Ascending aorta (tissue), 2 donors: ENCODE results near the gene ISY1. TPM values are rescaled to one million over a fixed set of nuclear protein-coding genes. Genes with fewer than 3 reads are reported as not detected.
A peak's percentile ranks its signal among the peaks of the same experiment; 100 is the strongest.
"Not testable (repeated sequence)": the region's sequence is repeated elsewhere in the genome, so short reads cannot be mapped to it uniquely, and the experiment has no call there.

Experiments
- DNase-seq, 2 donors: peaks; one replicate each; pipeline ENCODE4 v3.0.0-alpha.2; 2019; ENCODE audit warnings: low spot score in 2 of 2
- H3K27ac ChIP-seq, 2 donors: fragments of 200-600 bp; sonication (generic); one replicate each; pipeline ENCODE4 v1.5.1; 2016 to 2017; ENCODE audit warnings: mild to moderate bottlenecking in 1 of 2
- H3K27me3 ChIP-seq: fragments of 200-600 bp; sonication (generic); one replicate; pipeline ENCODE4 v1.5.1; 2017
- H3K36me3 ChIP-seq, 2 donors: fragments of 200-600 bp; sonication (generic); one replicate each; pipeline ENCODE4 v1.5.1; 2016
- H3K4me1 ChIP-seq, 2 donors: fragments of 200-600 bp; sonication (generic); one replicate each; pipeline ENCODE4 v1.5.1; 2016 to 2017; ENCODE audit warnings: mild to moderate bottlenecking in 1 of 2
- H3K4me3 ChIP-seq, 2 donors: fragments of 200-600 bp; sonication (generic); one replicate each; pipeline ENCODE4 v1.5.1; 2016 to 2017; ENCODE audit warnings: mild to moderate bottlenecking in 1 of 2
- H3K9me3 ChIP-seq, 2 donors: fragments of 200-600 bp; sonication (generic); one replicate each; pipeline ENCODE4 v1.5.1; 2016
- intact Hi-C: fragments of 100-400 bp; cut with DNase I; formaldehyde crosslinking; loops from one replicate; pipeline ENCODE4 v1.15.1; 2023
- total RNA-seq: library from RNA; depleted of rRNA; stranded (reverse); fragments of >200 nt; gene quantifications from one replicate; pipeline ENCODE4 v1.1.0, GENCODE V29; 2016
- TF ChIP-seq, protein P1 (sequence below), 3 experiments: fragments of 200-600 bp in 2 of 3; fragments of 450-650 bp in 1 of 3; sonication (generic) in 2 of 3; IDR thresholded peaks; one replicate each; pipeline ENCODE4 v1.5.1; 2016 to 2019; ENCODE audit warnings: antibody characterized with exemption in 3 of 3, mild to moderate bottlenecking in 1 of 3, moderate library complexity in 1 of 3

Gene ISY1
- total RNA-seq, 1 donor from 2014 or later = 22.5 TPM

DNA sequence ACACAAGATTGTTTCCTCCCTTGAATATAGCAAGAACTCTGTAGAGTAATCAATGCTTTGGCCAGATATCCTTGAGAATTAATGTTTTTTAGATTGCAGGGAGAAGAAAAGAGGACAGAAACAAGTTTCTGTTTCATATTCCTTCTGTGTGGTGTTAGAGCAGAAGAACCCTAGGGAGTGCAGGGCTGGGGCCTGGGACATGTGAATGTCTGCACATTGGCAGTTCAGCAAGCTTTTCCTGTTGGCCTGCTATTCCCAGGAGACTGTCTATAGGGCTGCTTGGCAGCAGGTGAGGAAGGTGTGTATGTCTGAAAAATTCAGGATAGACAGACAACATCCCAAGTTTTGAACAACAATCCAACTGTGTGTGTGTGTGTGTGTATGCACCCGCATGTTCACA lies 36.5 kb upstream of the ISY1 start:
- DNase-seq = no peak
- TF ChIP-seq, protein P1, sequence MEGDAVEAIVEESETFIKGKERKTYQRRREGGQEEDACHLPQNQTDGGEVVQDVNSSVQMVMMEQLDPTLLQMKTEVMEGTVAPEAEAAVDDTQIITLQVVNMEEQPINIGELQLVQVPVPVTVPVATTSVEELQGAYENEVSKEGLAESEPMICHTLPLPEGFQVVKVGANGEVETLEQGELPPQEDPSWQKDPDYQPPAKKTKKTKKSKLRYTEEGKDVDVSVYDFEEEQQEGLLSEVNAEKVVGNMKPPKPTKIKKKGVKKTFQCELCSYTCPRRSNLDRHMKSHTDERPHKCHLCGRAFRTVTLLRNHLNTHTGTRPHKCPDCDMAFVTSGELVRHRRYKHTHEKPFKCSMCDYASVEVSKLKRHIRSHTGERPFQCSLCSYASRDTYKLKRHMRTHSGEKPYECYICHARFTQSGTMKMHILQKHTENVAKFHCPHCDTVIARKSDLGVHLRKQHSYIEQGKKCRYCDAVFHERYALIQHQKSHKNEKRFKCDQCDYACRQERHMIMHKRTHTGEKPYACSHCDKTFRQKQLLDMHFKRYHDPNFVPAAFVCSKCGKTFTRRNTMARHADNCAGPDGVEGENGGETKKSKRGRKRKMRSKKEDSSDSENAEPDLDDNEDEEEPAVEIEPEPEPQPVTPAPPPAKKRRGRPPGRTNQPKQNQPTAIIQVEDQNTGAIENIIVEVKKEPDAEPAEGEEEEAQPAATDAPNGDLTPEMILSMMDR (IDR thresholded peaks at IDR 0.05) = no peak
- intact Hi-C loops = loop anchor here (5.0 kb wide), 1 partner anchor 50 kb away; the partner anchor contains the start of gene COPG1
- Histone ChIP-seq H3K4me3 (no peak overlapping the region), H3K4me1 (peaks cover 0 to 12% of the 10 kb centered on the region in 2 donors), H3K27me3 (no peaks in the 10 kb centered on the region), H3K9me3 (no peaks in the 10 kb centered on the region), H3K36me3 (no peaks in the 10 kb centered on the region), H3K27ac (peak overlapping the region; percentile 62 to 82)

DNA sequence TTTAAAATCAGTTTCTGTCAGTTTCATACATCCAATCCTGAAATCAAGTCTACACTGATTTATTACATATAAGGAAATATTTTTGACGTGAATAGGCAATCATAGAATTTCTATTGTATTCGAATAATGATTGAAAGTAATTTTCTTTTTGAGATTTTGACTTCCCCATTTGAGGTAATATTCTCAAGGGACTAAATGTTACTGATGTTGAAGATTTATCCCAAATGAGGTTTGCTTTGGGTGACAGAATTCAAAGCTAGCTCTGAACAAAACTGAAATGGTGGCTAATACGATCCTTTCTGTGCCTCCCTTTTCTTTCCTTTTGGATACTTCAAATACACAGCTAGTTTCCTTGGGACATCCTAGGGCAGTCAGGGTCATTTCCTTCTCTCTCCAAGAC lies 35.7 kb upstream of the ISY1 start:
- intact Hi-C loops = loop anchor here (5.0 kb wide), 1 partner anchor 51 kb away; the partner anchor contains the start of gene COPG1
- DNase-seq = no peak
- TF ChIP-seq, protein P1 (IDR thresholded peaks at IDR 0.05) = no peak
- Histone ChIP-seq H3K4me1 (peaks cover 0 to 12% of the 10 kb centered on the region in 2 donors), H3K27me3 (no peaks in the 10 kb centered on the region), H3K4me3 (no peak overlapping the region), H3K9me3 (no peaks in the 10 kb centered on the region), H3K27ac (peak overlapping the region; percentile 62 to 82), H3K36me3 (no peaks in the 10 kb centered on the region)

DNA sequence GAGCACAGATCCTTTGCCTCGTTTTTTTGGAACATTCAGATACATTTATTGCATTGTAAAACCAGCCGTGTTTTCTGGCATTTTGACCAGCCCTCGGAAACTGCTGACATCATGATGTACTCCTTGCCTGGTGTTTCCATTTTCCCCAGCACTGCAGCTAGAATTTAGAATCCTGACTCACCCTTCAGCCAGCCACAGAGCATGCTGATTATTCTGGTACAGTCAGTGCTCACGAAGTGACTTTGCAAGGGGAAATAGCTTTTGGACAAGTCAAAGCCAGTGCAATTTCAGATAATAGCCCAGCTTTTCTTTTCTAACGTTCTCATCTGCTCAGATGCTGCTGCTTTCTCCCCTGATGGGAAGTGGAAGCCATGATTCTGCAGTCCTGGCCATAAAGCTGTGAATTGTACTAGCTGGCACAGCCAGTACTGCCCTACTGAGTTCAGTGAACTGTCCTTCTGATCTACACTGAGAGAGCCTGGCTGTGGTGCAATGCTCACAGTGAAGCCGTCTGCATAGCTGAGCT lies 34.9 kb upstream of the ISY1 start:
- peak; percentile 47 to 90 for DNase-seq

DNA sequence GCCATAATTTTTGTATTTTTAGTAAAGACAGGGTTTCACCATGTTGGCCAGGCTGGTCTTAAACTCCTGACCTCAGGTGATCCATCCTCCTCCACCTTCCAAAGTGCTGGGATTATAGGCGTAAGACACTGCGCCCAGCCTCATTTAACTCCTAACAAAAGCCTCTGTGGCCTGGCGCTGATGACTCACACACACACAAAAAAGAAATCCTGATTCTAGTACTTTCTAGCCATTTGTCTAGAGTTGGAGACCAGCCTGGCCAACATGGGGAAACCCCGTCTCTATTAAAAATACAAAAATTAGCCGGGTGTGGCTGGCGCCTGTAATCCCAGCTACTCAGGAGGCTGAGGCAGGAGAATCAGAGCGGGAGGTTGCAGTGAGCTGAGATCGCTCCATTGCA lies 28.9 kb upstream of the ISY1 start:
- H3K4me3 ChIP-seq, H3K9me3 ChIP-seq, DNase-seq, H3K27ac ChIP-seq, H3K27me3 ChIP-seq, H3K4me1 ChIP-seq, H3K36me3 ChIP-seq, intact Hi-C loops: not testable (repeated sequence)

More for the DNA sequence above, 34.9 kb upstream of the ISY1 start:
- intact Hi-C loops = loop anchor here (1.0 to 5.0 kb wide), 2 partner anchors 11 to 52 kb away; partner anchors contain the start of gene COPG1
- peak overlapping the region; percentile 62 to 82 for H3K27ac ChIP-seq
- H3K27me3 ChIP-seq = no peaks in the 10 kb centered on the region
- peak overlapping the region; percentile 19 to 46 for H3K4me3 ChIP-seq
- TF ChIP-seq, protein P1 (IDR thresholded peaks at IDR 0.05) = no peak
- no peaks in the 10 kb centered on the region for H3K9me3 ChIP-seq
- no peaks in the 10 kb centered on the region for H3K36me3 ChIP-seq
- peaks cover 0 to 12% of the 10 kb centered on the region in 2 donors for H3K4me1 ChIP-seq

DNA sequence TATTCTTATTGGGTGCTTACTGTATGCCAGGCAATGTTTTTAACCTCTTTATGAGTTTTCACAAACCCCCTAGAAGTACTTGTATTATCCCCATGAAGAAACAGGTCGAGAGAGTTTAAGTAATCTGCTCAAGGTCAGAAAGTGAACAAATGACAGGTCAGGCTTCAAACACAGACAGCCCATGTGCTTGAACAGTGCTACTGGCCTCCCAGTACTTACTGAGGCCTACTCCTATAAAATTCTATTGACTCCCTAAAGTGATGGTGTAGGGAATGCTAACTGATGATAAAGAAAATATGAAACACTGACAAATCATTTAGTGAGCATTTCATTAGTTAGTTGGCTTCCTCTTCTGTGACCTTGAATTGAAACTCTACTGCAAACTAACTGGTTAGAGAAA lies 27.0 kb upstream of the ISY1 start:
- H3K27ac ChIP-seq = no peak overlapping the region
- TF ChIP-seq, protein P1 (IDR thresholded peaks at IDR 0.05) = no peak
- H3K4me1 ChIP-seq = peaks cover 2 to 3% of the 10 kb centered on the region in 2 donors

DNA sequence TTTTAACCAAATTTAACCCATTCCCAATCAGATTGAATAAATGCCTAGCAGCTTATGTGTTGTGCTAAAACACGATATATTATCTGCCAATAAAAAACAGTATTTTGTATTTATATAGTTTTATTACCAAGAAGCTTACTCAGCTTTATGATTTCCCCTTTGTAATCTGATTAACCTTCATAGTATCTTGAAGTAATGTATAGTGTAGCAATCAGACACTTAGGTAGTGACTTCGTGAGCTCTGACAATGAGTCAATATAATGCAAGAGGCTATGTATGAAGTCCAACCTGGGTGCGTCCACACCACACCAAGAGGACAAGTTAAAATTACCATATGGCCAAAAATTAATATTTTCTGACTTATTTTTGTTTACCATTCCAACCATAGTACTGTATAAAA lies 24.9 kb upstream of the ISY1 start:
- no peak overlapping the region for H3K27ac ChIP-seq
- intact Hi-C loops = loop anchor here (2.0 kb wide), 1 partner anchor 65 kb away; the partner anchor contains the start of gene RAB43
- H3K36me3 ChIP-seq = peaks cover 0 to 5% of the 10 kb centered on the region in 2 donors

More for the DNA sequence above, 27.0 kb upstream of the ISY1 start:
- DNase-seq = no peak
- H3K9me3 ChIP-seq = no peaks in the 10 kb centered on the region
- H3K4me3 ChIP-seq = no peak overlapping the region
- no peaks in the 10 kb centered on the region for H3K27me3 ChIP-seq
- peaks cover 0 to 5% of the 10 kb centered on the region in 2 donors for H3K36me3 ChIP-seq
- intact Hi-C loops = no loop called here

DNA sequence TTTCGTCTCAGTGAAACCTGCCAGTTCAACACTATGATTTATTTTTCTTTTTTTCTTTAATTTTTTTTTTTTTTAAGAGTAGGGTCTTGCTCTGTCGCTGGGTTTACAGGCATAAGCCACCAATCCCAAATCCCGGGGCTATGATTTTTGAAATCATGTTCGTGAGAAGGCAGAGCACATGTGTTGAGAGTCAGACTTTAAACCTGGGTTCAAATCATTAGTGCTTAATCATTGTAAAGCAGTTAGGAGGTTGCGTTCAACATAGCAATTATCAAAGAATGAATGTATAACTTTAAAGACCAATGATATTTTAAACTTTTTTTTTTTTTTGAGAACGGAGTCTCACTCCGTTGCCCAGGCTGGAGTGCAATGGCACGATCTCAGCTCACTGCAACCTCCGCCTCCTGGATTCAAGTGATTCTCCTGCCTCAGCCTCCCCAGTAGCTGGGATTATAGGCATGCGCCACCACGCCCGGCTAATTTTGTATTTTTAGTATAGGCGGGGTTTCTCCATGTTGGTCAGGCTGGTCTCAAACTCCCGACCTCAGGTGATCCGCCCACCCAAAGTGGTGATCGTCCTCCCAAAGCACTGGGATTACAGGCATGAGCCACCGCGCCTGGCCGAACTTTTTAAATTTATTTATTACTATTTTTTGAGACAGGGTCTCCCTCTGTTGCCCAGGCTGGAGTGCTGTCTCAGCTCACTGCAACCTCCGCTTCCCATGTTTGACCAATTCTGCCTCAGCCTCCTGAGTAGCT lies 24.1 kb upstream of the ISY1 start:
- intact Hi-C loops = loop anchor here (1.0 to 5.0 kb wide), 5 partner anchors 10 to 64 kb away; partner anchors contain the start of genes COPG1 and RAB43
- H3K36me3 ChIP-seq, H3K9me3 ChIP-seq, DNase-seq, H3K27me3 ChIP-seq: not testable (repeated sequence)
- Histone ChIP-seq H3K27ac (peak overlapping the region; percentile 99 to 100), H3K4me3 (peak overlapping the region in 1 of 2 donors; percentile 95), H3K4me1 (peaks cover 2 to 16% of the 10 kb centered on the region in 2 donors)

More for the DNA sequence above, 24.9 kb upstream of the ISY1 start:
- no peak for DNase-seq
- TF ChIP-seq, protein P1 (IDR thresholded peaks at IDR 0.05) = no peak
- H3K4me3 ChIP-seq = no peak overlapping the region
- H3K27me3 ChIP-seq = no peaks in the 10 kb centered on the region
- H3K4me1 ChIP-seq = peaks cover 2 to 9% of the 10 kb centered on the region in 2 donors
- H3K9me3 ChIP-seq = no peaks in the 10 kb centered on the region
